Left ventricle myocardium superior (tissue), 1 donor: Measurements from ENCODE around the gene GTF3C2. TPM values are rescaled to one million over a fixed set of nuclear protein-coding genes. Genes with fewer than 3 reads are reported as not detected.

ENCODE experiments used
- ATAC-seq: fragments of 200-7000 bp; cut with Tn5 transposase; one replicate; pipeline ENCODE4 v1.9.1; 2020; ENCODE audit warnings: mild to moderate bottlenecking, moderate library complexity
- DNase-seq: peaks from one replicate; pipeline ENCODE4 v3.0.0-alpha.2; 2020
- intact Hi-C: fragments of 100-400 bp; cut with micrococcal nuclease; formaldehyde crosslinking; loops from one replicate; pipeline ENCODE4 v1.11.0; 2022
- long read RNA-seq: library from polyadenylated mRNA; unstranded; transcript quantifications from one replicate; pipeline ENCODE4 v2.0.0, GENCODE V29; 2021
- total RNA-seq: library from RNA; stranded (reverse); fragmentation: NEBNext Ultra II Directional; extraction: Animal tissue kit (Norgen Biotek cat#: 25700); gene quantifications from one replicate; pipeline ENCODE4 v1.2.1, GENCODE V29; 2021
- donor health status: DM: no; HTN: yes; CAD: no; lungs with severe emphysema.

The GTF3C2 gene, protein sequence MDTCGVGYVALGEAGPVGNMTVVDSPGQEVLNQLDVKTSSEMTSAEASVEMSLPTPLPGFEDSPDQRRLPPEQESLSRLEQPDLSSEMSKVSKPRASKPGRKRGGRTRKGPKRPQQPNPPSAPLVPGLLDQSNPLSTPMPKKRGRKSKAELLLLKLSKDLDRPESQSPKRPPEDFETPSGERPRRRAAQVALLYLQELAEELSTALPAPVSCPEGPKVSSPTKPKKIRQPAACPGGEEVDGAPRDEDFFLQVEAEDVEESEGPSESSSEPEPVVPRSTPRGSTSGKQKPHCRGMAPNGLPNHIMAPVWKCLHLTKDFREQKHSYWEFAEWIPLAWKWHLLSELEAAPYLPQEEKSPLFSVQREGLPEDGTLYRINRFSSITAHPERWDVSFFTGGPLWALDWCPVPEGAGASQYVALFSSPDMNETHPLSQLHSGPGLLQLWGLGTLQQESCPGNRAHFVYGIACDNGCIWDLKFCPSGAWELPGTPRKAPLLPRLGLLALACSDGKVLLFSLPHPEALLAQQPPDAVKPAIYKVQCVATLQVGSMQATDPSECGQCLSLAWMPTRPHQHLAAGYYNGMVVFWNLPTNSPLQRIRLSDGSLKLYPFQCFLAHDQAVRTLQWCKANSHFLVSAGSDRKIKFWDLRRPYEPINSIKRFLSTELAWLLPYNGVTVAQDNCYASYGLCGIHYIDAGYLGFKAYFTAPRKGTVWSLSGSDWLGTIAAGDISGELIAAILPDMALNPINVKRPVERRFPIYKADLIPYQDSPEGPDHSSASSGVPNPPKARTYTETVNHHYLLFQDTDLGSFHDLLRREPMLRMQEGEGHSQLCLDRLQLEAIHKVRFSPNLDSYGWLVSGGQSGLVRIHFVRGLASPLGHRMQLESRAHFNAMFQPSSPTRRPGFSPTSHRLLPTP
- total RNA-seq = 19.8 TPM
- long read RNA-seq, partial matches to known transcripts = 5 of 13 reads
- long read RNA-seq, other reads (novel, unspliced or antisense) = 4 of 13 reads

DNA sequence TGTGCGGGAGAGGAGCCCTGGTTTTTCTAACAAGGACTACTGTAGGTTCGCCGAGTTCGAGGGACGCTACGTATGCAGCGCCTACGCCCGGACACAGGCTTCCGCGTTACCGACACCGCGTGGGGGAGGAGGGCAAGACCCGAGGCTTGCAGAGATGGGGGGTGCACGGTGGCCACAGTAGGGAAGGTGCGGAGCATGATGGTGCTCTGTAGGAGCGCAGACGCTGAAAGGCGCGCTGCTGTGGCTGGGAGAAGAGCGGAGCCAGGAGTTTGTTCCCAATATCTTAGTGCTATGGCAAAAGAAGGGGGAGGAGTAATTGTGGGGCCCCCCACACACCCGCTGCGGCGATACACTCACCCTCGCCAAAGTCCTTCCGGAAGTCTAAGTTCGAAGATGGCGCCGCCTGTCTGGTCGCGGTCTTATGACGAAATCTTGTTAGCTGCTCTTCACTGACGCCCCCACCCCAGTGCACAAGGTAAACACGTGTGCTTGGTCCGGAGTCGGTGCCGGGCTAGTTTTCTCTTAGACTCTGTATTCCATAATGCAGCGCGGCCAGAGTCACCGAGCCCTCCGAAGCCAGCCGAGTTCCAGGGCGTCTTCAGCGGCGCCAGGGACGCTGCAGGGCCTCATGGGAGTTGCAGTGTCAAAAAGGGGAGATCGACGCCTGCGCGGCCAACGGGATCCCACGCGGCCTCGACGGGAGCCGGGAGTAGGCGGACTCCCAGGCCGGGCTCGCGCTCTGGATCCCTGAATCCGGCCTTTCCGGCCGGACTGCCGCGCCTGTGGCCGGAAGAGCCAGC lies at the start of gene GTF3C2:
TSS of gene GTF3C2 (minus strand) at position 383 of the 800 bp plus-strand sequence. CDS start 13,210 bp downstream, outside the sequence.
- intact Hi-C loops = no loop called here
- DNase-seq = peak; percentile 96
- peak; percentile 98 for ATAC-seq

DNA sequence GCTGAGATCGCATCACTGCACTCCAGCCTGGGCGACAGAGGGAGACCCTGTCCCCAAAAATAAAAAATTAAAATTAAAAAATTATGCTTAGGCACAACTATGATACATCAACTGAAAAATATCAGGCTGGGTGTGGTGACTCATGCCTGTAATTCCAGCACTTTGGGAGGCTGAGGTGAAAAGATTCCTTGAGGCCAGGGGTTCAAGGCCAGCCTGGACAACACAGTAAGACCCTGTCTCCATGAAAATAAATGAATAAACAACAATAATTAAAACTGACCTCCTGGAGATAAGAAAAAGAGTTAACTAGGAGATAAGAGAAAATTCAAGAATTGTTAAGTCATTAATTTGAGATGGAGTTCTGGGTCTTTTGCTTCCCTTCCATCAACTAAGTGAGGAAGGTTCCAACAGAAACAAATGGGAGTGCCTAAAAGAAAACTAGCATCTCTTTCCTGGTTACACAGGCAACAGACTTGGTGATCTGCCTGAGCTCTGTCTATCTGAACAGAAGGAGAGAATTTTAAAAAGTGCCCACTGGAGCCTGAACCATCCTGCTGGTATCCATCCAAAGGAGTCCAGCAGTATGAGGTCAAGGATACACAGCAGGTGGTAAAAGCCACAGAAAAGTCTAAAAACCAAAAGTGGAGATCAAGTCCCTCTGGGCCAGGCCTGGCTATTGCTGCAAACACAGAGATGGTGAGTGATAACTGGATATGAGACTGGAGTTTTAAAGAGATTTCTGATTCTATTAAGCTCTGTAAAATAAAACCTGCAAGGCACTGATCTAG lies 44.0 kb upstream of the GTF3C2 start:
- intact Hi-C loops = no loop called here
- ATAC-seq = no peak
- DNase-seq = no peak

DNA sequence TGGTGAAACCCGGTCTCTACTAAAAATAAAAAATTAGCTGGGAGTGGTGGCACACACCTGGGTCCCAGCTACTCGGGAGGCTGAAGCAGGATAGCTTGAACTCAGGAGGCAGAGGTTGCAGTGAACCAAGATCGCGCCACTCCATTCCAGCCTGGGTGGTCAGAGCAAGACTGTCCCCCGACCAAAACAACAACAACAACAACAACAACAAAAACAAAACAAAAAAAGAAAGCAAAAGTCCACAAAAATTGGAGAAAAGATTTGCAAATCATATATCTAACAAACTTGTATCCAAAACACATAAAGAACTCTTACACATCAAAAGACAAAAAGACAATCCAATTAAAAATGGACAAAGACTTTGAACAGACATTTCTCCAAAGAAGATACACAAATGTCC lies 42.4 kb upstream of the GTF3C2 start:
- no peak for ATAC-seq
- DNase-seq = no peak
- intact Hi-C loops = no loop called here

DNA sequence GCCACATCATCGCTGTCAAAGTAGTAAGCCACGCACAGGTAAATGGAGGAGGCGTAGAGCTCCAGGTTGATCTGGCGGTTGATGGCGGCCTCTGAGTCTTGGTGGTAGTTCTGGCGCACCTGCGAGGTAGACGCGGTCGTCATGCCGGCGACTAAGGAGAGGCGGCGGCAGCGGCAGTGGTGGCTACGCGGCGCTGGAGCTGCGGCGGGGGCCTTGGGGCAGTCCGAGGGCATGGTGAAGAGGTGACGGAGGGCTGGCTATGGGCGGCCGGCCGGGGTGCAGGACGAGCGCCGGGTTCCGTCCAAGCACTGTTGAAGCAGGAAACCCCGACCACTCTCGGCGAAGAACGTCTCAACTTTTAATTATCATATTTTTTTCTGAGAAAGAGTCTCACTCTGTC lies 36.7 kb upstream of the GTF3C2 start:
- no peak for ATAC-seq
- DNase-seq = no peak
- intact Hi-C loops = no loop called here

DNA sequence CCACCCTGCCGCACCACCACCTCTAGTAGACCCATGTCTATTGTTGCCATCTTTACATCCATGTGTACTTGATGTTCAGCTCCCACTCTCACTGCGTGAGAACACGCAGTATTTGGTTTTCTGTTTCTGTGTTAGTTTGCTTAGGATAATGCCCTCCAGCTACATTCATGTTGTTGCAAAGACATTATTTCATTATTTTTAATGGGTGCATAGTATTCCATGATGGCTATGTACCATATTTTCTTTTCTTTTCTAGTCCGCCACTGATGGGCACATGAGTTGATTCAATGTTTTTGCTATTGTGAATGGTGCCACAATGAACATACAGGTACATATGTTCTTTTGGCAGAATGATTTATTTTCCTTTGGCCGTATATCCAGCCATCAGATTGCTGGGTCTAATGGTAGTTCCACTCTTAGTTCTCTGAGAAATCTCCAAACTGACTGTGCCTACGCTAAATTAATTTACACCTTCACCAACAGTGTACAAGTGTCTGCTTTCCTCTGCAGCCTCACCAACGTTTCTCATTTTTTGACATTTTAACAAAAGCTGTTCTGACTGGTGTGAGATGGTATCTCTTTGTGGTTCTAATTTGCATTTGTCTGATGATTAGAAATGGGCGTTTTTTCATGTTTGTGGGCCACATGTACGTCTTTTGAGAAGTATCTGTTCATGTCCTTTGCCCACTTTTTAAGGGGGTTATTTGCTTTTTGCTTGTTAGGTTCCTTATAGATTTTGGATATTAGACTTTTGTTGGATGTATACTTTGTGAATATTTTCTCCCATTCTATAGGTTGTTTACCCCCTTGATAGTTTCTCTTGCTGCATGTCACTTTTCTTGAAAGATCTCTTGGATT lies 34.5 kb upstream of the GTF3C2 start:
- no peak for DNase-seq
- no peak for ATAC-seq
- intact Hi-C loops = no loop called here

DNA sequence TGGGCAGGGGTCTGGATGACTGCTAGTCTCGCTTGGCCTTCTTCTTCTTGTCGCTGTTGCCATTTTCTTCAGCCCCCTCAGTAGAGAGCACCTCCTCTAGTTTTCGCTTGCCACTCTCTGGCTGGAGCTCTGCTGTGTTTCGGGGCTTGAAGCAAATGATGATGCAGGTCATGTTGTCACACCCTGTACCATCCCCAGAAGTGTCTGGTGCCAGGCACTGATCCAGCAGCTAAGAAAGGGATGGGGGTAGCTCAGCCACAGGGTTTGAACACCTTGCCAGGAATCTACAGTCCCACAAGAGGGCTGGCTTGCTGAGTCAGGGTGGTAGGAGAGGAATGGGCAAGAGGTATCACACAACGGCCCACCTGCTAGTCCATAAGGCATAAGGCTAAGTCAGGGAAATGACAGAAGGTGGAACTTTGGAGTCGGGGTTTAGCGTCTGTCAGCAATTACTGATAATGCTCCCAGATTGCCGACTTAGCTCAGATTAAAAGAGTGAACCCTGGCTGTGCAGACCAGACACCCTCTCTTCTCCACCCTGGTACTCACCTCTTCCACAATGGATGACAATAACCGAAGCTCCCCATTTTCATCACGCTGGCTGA lies 25.1 kb upstream of the GTF3C2 start:
- intact Hi-C loops = no loop called here
- DNase-seq (no peak), ATAC-seq (no peak)

DNA sequence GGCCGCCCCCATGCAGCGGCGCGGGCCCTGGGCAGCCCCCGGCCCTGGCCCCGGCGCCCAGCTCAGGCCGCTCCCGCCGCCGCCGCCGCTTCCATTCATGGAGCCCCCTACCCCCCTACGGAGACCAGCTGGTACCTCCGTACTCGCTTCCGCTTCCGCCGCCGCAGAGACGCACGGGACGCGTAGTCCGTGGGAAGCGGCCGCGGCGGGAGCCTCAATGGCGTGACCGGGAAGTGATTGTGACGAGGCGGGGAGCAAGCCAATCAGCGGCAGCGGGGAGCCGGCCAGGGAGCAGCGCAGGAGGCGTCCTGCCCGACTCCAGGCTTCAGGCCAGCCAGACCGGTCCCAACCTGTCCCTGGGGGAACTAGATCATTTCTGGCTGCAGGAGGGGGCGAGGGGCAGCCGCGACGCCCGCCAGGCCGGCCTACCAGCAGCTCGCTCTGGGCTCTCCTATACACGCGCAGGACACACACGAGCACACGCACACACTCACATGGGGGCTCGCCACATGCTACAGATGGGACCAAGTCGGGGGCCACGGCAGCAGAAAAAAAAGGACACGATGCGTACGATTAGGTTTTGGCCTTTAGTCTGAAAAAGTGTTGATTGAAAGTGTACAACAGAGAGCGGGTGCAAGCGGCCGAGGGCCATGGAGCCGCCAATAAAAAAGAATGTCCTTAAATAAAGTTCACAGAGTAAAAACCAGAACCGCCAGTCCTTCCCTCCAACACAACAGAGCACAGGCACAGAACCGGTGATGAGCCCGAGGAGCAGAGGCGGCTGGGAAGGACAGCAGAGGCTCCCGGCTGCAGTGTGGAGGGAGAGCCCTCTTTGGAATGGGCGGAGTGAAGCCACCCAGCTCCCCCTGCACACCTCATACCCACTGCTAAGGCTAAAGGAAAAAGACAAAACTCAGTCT lies 24.3 kb upstream of the GTF3C2 start, which contains the start of gene ZNF513:
TSS of gene ZNF513 (minus strand) at position 109 of the 920 bp plus-strand sequence. CDS start 208 bp downstream, outside the sequence.
- ATAC-seq = peak; percentile 92
- peak; percentile 98 for DNase-seq
- intact Hi-C loops = no loop called here

DNA sequence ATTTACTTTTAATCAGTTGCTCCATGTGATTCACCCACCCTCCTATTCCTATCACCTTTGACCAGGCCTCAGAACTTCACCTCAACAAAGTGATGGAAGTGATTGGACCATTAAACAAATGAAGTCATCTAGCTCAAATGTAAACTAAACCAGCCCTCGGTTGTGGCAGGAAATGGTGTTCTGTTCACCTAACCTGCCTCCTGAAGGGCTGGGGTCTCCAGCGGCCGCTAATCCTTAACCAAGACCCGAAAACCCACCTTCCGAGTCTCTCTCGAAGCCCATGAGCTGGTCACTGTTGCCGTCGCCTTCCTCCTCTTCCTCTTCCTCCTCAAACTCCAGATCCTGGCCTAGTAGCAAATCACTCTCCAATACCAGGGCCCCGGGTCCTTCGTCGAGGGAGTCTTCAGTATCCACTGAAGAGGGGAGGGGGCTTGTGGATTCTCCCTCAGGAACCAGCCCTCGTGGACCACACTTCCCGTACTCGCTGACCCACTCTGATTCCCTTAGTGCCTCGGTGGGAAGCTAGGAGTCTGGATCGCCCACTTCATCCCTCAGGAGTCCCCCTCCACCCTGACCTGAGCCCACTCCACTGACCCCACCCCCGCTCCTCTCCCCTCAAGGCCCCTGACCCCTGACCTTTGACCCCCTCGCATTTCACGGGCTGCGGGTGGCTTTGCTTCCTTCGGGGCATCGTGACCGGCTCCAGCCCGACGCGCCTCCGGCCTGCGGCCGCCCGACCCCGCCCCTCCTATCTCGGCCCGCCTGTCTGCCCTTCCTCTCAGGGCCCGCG lies 23.5 kb upstream of the GTF3C2 start:
- intact Hi-C loops = no loop called here
- DNase-seq (no peak), ATAC-seq (no peak)

DNA sequence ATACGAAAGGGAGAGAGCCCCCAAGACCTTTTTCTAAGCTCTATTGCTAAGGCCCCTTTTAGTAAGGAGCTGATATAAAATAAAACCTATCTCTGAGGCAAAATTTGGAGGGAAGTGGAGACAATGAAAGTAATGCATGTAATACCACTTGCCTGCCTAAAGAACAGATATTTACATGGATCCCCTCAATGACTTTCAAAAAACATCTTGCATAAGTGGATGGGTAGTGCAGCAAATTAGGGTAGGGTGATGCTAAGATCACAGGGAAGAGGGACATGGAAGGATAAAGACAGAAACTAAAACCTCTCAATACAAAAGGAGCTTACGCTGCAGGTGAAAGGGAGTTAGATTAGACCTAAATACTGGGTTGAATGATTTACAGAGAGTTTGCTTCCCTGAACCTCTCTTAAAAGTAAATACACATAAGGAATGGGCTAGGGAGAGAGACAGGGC lies 22.8 kb upstream of the GTF3C2 start:
- intact Hi-C loops = no loop called here
- DNase-seq (no peak), ATAC-seq (no peak)

DNA sequence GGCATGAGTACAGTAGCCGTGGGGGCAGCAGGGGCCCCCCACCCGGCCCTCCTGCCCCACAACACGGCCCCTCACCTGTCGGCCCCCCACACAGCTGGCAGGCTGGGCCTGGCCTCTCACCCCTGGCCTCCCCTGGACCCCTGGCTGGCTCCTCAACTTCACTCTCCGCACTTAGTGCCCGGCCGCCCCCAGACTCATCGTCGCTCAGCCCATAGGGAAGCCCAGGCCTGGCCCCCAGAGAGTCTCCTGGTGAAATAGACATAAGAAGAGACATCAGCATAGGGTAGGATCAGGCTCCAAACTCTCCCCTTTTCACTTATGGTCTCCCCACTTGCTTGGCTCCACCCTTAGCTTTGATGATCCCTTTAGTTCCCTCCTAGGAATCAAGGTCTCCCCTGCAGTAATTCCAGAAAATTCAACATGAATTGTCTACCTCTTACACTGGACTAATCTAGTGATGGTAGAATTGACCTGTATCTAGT lies 22.3 kb upstream of the GTF3C2 start:
- ATAC-seq = no peak
- no peak for DNase-seq
- intact Hi-C loops = no loop called here

DNA sequence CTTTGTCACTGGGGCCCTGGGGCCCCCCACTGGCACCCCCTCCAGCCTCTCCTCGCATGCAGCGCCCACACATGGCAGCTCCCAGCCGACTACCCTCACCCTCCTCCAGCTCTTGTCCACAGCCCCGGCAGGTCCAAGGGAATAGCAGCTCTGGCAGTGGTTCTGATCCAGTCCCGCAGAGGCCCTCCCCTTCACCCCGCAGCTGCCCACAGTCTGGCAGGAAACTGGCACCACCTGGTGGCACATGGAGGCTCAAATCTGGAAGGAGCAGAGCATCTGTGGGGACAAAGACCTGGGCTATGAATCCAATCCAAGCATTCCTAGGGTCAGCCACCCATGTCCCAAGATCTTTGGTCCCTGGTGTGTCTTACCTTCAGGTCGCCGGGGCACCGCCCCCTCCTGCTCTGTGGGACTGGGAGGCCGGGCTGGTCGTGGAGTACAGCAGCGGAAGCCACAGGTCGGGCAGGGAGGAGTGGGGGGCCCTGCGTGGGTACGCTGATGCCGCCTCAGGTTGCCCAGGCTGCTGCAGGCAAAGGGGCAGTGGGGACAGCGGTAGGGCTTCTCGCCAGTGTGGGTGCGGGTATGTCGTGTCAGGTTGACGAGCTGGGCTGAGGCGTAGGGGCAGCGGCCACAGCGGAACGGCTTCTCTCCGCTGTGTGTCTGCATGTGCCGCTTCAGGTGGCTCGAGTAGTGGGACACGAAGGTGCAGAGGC lies 21.7 kb upstream of the GTF3C2 start:
- intact Hi-C loops = no loop called here
- ATAC-seq (no peak), DNase-seq (peak; percentile 50)

DNA sequence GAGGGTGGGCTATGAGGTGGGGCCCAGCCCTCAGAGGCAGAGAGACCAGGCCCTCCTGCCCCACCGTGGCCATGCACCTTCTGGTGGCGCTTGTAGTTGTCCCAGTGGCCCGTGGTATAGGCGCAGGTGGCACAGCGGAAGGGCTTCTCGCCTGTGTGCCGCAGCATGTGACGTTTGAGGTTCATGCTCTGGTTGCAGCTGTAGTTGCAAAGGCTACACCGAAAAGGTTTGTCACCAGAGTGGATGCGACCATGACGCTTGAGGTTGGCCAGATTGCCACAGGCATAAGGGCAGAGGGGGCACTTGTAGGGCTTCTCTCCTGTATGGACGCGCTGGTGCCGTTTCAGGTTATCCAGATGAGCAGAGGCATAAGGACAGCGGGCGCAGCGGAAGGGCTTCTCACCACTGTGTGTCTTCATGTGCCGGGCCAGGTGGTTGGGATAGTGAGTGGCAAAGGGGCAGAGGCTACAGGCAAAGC lies 21.1 kb upstream of the GTF3C2 start:
- ATAC-seq (no peak), DNase-seq (no peak)
- intact Hi-C loops = no loop called here

DNA sequence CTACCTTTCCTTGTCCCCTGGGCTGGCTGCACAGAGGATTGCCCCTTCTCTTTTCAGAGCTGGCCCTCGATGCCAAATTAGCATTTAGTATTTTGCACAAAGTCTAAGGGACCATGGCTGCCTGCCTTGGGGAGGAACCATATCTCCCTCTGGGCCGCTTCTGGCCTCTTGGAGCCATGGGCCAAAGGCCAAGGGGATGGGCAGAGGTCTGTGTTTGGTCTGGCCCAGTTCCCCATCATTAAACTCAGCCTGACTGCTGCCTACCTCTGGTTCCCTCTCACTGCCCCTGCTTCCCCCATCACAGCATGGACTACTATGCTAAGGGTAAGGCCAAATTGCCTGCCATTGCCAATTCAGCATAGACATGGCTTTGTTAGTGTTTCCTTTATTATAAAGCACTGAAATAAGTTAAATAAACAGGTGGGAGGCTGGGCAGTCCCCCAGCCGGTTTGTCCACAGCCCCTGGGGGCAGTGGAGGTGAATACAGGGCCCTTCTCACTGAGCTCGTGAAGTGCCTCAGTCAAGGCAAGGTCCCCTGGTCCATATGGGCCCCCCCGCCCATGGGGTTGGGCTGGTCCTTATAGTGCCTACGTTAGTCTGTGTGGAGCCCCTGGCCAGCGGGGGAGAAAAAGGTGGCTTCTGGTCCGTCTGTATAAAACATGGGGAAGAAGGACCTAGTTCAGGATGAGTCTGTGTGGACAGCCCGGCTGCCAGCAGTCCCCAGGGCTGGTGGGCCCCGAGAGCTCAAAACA lies 20.5 kb upstream of the GTF3C2 start:
- DNase-seq (no peak), ATAC-seq (no peak)
- intact Hi-C loops = no loop called here
